NCI-H1417 (cell line): ENCODE measurements around the gene KBTBD12.
"Not testable (repeated sequence)": the region's sequence is repeated elsewhere in the genome, so short reads cannot be mapped to it uniquely, and the experiment has no call there.

ENCODE experiments used
- DNase-seq, 3 experiments: peaks; one replicate each; lab custom pipeline; 2025; lab: John Stamatoyannopoulos, UW

KBTBD12 gene

DNA sequence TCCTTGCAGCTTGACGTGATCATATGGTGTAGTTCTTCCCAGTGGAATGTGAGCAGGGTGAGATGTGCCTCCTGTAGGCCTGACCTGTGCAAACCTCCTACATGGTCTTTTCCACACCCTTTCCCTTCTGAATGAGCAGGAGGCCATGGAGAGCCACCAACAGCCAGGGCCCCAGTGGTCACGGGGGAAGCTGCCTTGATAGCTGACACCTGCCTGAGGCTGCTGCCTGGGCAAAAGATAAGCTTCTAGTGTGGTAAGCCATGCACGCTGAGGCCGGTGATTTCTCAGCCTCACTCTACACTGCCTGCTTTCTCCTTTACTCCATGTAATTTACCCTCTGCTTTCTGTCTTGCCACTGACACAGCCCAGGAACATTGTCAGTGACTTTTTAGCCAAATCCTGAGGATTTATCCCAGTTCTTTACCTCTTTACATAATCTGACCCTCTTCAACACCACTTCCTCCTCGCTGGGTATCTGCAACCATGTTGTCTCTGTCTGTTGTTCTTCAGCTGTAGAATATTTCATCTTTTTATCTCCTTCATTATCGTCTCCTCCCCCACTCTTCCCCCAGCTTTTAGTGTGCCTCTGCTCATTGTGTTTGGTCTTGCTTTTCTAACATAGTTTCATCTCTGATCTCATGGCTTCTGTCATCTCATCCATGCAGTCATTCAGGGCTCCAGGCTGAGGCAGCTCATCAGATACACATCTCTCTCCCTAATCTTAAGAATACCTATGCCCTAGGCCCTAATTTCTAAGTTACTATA lies 11.2 kb upstream of the KBTBD12 start:
- no peak for DNase-seq

DNA sequence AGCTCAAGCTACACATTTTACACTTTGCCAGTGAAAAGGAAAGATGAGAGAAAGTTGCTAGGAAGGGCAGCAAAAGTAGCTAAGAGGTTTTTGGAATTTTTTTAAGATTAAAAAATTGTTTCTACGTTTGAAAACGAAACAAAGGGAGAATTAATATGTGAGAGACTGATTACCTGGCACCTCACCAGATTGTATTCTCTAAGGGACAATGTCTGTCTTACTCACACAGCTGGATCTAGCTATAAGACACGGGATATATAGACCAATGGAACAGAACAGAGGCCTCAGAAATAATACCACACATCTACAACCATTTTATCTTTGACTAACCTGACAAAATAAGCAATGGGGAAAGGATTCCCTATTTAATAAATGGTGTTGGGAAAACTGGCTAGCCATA lies 9.5 kb upstream of the KBTBD12 start:
- no peak for DNase-seq

DNA sequence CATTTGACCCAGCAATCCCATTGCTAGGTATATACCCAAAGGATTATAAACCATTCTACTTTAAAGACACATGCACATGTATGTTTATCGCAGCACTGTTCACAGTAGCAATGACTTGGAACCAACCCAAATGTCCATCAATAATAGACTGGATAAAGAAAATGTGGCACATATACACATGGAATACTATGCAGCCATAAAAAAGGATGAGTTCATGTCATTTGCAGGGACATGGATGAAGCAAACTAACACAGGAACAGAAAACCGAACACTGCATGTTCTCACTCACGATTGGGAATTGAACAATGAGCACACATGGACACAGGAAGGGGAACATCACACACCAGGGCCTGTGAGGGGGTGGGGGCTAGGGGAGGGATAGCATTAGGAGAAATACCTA lies 8.4 kb upstream of the KBTBD12 start:
- not testable (repeated sequence) for DNase-seq

DNA sequence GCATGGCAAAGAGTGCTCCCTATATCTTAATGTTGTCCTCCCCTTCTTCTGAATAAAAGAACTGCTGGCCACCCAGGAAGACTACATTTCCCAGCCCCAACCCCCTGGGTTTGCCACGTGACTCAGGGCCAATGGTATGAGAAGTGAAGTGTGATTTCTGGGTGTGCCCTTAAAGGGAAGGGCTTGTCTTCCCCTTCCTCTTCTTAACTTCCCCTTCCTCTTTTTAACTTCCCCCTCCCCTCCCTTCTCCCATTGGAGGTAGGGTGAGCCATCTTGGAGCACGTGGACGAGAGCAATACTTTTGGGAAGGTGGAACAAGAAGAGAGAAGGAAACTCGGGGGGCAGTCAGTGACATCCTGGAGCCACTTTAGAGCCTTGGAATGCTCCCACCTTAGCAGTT lies 6.8 kb upstream of the KBTBD12 start:
- no peak for DNase-seq

DNA sequence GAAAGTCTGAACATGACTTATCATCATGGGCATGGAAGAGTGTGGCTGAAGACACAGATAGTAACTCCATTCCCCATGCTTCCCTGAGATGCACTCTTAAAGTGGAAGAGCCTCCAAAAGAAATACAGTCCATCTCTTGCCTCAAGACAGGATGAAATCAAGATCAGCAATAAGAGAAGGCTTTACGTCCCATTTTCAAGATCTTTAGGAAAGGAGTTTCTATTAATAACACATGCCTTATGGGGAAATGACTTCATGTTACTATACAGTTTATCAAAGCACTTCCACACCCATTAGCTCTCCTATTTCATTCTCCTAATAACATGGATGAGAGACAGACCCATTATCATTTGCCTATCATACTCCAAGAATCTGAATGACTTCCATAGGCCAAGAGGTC lies 6.1 kb upstream of the KBTBD12 start:
- no peak for DNase-seq

DNA sequence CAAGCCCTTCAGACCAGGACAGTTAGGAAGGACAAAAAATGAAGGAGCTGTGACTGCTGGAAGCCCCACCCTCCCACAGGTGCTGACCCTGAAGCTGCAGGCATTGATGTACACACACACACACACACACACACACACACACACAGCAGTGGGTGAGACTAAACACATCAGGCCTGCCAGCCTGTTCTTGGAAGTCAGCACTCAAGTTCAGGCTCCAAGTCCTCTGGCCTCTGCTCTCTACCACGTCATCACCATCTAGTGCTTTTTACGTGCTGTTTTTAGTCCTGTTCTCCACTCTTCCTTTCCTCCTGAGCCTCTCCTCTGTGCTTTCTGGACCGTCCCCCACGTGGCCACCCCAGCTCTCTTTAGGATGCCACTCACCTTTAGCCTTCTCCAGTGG lies 5.4 kb upstream of the KBTBD12 start:
- DNase-seq = no peak

DNA sequence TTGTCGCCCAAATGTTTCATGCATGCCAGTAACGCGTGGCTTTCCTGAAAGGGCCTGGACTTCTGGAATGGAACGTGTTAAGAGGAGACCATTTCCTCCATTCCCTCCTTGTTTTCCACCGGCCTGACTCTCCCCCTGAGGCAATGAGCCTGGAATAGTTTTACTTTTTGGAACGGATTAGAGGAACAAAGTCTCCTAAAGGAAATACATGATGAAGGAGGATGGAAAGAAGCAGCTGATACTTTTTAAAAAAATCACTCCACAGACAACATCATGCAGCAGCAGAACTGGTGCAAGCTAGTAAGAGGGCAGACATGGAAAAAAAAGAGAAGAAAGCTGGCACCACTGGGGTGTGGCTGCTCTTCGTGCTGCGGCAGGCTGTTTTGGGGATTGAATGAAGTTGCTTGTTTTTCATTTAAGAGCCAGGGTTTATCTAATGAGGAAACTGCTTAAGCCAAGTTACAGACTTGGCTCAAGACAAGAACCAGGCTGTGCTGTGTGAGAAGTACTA lies 3.6 kb upstream of the KBTBD12 start:
- DNase-seq = no peak

DNA sequence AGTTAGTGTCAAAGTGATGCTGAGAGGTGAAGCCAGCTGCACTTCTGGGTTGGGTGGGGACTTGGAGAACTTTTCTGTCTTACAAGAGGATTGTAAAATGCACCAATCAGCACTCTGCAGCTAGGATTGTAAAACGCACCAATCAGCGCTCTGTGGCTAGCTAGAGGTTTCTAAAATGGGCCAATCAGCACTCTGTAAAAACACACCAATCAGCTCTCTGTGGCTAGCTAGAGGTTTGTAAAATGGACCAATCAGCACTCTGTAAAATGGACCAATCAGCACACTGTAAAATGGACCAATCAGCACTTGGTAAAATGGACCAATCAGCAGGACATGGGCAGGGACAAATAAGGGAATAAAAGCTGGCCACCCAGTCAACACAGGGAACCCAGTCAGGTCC lies 1.2 kb upstream of the KBTBD12 start:
- not testable (repeated sequence) for DNase-seq

DNA sequence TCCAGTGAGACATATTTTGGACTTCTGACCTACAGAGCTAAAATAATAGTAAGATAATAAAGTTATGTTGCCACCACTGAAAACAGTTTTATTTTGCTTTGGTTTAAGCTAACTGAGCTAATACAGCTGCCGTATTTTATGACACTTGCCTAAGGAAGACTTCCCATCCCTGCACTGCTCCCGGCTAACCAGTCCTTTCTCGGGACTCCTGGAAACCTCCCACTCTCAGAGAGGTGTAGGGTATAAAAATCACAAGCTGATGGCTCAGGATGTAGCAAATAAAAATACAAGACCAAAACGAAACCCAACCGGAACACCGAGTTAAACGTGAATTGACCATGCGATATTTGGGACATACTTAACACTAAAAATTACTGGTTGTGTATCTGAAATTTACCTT lies 448 bp upstream of the KBTBD12 start:
- DNase-seq = no peak

DNA sequence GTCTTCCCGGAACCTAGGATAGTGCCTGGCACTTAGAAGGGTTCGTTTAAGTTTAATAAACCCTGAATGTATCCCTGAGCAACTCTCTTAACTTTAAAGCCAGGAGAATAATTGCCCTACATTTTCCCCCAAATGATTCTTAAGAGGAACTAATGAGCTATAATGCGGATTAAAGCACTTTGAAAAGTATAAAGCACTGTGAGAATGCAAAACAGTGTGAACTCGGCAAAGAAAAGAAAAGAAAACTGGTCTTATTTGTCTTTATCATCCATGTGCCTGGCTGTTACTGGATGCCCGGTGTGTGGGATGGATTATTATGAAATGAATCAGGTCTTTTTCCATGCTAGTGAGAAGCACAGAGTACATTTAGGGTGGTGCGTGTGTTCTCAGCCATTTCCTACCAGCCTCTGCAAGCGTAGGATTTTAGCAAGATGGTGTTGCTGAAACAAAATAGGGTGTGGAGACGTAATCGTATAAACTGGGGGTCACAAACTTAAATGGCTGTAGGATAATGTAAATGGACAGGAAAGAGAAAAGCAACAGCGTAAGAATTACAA lies 983 bp downstream of the KBTBD12 start:
- DNase-seq = peak in 1 of 3 experiments; percentile 39

DNA sequence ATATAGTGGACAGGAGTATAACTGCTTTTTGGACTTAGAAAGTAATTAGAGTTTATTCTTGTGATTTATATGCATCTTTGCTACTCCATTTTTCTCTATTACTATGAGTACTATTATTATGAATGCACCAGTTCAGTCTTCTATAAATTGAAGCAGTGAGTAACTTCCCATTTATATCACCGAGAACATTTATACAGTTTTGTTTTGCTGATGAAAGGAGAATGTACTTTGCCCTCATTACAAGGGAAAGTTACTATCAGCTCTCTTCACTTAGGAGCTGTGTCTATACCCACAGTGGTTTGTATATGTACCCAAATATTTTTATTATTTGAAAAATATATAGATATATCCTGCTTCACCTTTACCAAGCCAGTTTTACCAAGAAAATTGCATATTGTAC lies 5.7 kb downstream of the KBTBD12 start:
- DNase-seq = no peak

DNA sequence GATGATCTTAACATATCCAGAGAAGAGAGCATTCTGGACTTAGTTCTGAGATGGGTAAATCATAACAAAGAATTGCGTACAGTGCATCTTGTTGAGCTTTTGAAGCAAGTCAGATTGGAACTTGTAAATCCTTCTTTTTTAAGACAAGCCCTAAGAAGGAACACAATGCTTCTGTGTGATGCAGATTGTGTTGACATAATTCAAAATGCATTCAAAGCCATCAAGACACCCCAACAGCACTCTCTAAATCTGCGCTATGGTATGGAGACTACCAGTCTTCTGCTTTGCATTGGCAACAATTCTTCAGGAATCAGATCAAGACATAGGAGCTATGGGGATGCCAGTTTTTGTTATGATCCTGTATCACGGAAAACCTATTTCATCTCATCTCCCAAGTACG lies 8.6 kb downstream of the KBTBD12 start:
- DNase-seq = no peak

DNA sequence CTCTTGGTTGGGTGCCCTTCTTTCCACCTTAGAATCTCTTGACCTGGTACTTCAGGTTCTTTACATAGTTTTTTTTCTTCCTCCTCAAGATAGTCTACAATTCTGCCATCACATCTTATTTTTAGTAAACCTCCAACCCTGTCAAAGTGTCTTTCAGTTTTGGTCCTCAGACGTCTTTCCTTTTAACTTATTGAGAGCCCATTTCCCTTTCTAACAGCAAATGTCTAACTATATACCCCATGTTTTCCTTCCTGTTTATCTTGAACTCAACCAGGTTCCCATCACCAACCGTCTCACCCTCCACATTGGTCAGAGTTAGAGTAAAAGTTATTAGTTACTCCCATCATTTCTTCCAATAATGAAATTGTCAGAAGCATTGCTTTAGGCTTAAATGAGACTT lies 10.4 kb downstream of the KBTBD12 start:
- DNase-seq = no peak

DNA sequence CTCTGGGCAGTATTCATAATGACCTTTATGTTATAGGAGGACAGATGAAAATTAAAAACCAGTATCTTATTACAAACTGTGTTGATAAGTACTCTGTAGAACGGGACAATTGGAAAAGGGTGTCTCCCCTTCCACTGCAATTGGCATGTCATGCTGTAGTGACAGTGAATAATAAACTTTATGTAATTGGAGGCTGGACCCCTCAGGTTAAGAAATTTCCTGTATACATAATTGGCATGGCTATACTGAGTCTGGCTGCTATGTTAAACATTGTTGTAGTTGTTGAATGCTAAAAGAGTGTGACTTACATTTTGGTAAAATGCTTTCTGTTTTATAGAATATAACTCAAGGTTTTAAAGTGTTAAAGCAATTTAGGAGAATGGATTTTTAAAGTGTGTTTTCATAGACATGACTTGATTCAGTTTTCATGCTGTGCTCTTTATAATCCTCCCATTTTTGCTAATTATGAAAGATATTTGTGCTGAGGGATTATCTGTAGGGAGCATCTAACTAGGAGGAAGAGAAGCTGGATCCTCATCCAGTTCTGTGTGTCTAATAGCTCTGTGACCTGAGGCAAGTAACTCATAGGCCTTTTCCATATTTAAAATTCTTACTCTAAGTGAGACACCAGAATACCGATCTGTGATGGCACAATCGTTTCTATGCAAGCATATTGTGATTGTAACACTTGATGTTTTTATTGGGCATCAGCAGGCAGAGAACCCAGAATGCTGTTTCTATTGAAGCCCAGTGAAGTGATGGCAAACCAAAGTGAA lies 13.0 kb downstream of the KBTBD12 start:
- DNase-seq = peak in 1 of 3 experiments; percentile 32

DNA sequence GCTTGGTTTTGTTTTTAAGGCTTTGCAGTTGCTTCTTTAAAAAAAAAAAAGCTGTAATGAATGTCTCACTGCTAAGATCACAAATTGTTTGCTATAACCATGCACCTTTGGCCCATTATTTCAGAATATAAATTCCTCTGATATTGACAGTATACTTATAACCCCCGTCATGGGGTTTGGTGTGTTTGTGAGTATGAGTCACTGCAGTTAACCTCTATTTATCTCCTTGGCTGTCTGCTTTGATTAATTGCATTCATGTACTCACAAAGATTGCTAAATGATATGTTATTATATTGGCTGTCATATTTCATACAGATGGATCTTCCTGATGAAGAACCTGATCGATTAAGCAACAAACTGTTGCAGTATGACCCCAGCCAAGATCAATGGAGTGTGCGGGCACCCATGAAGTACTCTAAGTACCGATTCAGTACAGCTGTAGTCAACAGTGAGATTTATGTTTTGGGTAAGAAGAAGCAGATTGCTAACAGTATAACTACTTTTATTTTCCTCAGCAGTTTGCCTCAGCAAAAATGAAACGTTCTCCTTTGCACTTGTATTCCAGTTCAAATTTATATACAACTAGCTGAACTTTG lies 14.9 kb downstream of the KBTBD12 start:
- peak in 2 of 3 experiments; percentile 59 to 86 for DNase-seq

DNA sequence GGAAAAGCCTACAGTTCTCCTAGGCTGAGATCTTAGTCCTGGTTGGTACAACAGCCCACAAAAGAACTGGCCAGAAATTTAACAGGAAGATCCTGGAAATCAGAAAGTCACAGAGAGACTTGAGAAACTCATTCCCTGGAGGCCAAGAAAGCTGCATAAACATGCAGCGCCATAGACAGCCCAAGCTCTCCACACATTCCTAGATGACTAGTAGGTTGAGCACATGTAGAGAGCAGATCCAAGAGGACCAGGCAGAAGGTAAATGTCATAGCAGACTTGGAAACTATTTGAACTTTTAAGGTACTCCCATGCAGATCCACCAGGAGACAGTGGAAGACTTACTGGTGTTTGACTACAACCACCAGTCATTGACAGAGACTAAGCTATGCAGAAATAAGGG lies 18.4 kb downstream of the KBTBD12 start:
- no peak for DNase-seq

DNA sequence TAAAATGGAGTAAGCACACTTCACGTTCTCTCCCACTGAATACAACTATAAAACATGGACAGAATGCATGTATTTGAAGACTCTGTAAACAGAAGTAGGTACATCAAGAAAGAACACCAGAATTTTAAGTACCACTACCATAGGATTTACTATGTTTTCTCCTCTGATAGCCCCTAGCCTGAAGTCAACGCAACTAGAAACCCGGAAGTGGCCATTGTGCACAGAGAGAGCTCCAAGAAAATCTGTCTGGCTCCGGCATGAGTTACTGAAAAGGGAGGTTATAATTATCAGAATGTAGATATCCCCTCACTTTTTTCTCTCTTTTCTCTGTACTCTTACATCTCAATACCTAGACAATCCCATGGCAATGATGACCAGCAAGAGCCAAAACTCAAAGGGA lies 23.8 kb downstream of the KBTBD12 start:
- DNase-seq = no peak

DNA sequence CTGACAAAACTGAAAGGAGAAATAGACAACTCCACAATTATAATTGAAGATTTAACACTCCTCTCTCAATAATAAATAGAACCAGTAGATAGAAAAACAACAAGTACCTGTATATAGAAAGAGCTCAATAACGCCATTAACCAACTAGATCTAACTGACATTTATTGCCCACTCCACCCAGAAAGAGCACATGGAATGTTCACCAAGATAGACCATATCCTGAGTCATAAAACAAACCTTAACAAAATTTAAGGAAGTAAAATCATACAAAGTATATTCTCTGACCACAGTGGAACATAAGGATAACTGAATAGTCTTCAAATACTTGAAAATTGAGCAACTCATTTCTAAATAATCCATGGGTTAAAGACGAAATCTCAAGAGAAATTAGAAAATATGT lies 25.1 kb downstream of the KBTBD12 start:
- DNase-seq = peak in 1 of 3 experiments; percentile 49

DNA sequence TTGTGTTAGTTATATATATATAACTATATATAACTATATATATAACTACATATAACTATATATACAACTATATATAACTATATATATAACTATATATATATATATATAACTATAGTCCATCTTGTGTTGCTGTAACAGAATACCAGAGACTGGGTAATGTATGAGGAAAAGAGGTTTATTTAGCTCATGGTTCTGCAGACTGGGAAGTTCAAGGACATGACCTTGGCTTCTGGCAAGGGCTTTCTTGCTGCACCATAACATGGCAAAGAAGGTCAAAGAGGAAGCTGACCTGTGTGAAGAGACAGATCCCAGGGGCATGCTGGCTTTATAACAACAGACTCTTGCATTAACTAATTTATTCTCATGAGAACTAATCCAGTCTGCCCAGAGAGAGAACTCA lies 27.6 kb downstream of the KBTBD12 start:
- no peak for DNase-seq

DNA sequence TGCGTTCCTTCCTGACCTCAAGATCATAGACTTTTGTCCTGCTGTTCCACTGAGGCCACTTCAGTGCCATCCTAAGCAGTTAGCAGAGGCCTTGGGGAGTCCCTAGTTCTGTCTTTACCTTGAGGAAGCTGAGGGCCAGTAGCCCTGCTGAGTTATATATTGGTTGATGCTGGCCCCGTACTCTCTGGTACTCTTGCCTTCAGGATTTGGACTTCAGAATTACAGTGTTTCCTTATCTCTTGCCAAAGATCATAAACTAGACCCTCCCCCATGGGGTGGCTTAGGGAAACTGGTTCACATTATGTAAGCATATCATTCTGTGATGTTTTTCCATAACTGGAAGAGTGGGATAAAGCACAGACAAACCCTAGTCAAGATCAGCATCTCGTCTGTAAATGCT lies 33.2 kb downstream of the KBTBD12 start:
- no peak for DNase-seq

DNA sequence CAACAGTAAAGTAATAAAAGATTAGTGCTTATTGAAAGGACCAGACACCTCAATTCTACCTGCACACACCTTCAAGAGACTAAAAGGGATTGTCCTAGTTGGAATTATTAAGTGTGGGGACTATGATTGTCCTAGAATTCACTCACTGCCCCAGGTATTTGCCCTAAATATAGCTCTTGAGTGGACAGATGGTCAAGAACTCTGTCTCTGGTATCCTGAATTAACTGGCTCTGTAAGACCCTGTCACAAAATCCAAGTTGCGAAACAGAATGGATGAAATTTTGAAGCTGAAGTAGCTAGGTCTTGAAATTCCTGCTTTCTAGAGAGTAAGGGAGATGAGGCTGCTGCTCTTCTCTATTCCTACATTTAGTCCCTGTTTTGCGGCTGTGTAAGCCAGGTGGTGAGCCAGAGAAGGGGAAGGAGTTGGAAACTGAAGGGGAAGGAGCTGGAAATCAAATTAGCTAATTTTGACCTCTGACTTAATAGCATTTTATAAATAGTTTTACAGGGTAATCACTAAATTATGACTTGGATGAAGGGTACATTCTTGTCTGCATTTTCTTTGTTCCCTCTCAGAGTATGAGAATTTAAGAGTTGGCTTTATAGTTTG lies 34.5 kb downstream of the KBTBD12 start:
- DNase-seq = no peak

DNA sequence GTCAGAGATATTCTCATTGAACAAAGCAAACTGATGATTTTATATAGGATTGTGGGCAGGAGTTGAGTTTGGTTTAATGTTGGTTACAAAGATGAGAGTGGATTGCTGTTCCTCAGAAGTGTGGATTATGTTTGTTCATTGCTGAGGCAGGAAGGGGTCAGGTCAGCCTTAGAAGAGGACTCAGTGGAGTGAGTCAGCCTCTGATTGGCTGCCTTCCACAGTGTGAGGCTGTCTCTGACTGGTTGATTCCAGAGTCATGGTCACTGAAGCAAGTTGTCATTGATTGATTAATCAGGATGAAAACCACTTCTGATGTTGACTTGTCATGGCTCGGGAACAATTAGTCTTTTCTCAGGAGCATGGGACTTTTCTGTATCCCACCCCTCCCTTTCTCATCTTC lies 36.2 kb downstream of the KBTBD12 start:
- DNase-seq = peak in 1 of 3 experiments; percentile 31
